ENCODE measurements around the gene GLB1L3.
"Not testable (repeated sequence)": the region's sequence is repeated elsewhere in the genome, so short reads cannot be mapped to it uniquely, and the experiment has no call there.

GLB1L3 gene

DNA sequence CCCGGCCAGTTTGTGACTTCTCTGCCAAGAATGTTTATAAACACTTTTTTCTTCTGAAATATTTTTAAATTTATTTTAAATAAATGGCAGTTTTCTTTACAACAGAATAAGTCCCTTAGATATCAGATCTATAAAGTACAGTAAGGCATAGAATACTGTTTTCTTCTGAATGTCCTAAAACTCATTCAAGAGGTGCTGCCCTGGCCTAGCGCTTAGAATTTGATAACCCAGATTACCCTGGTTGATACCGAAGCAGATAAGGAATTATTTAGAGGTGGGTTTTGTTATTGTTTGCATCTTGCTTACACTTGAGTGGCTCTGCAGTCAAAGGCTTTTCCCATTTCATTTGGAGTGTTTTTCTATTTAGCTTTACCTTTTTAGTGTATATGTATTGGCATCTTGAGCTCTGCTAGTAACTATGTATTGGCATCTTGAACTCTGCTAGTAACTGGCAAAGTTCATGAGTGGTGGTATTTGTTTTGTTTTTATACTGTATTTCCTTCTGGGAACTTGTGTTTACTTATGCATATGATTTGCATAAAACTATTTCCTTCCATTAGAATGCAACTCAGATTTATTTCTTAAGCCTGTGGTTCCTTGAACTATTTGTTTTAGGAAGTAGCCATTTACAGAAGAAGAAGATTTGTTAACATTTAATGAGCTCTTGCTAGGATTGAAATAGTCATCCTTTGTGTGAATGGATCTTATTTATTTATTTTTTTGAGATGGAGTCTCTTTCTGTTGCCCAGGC is 21.6 kb upstream of the GLB1L3 start:
- DNase-seq (no peak), ATAC-seq (replicated peaks) (no peak)
- Mint-ChIP-seq H3K9me3 (no peaks in the 10 kb centered on the region), H3K36me3 (ENCODE audit: insufficient read depth) (peaks cover 9% of the 10 kb centered on the region), H3K27ac (peak overlapping the region; percentile 84 to 95), H3K4me3 (peak overlapping the region; percentile 94 to 99), H3K27me3 (no peaks in the 10 kb centered on the region), H3K4me1 (ENCODE audit: low read depth in 2 of 2) (peaks cover 21 to 39% of the 10 kb centered on the region in 2 donors)

- not testable (repeated sequence) for H3K27me3 Mint-ChIP-seq; DNase-seq; H3K9me3 Mint-ChIP-seq; ATAC-seq (replicated peaks); H3K27ac Mint-ChIP-seq; H3K36me3 Mint-ChIP-seq (ENCODE audit: insufficient read depth)
- peak overlapping the region in 1 of 2 donors; percentile 99 for H3K4me3 Mint-ChIP-seq
- H3K4me1 Mint-ChIP-seq (ENCODE audit: low read depth in 2 of 2), result peaks cover 21 to 39% of the 10 kb centered on the region in 2 donors
Observed at GRCh38 chr11:134255184-134255561, 21.0 kb upstream of the GLB1L3 start.

DNA sequence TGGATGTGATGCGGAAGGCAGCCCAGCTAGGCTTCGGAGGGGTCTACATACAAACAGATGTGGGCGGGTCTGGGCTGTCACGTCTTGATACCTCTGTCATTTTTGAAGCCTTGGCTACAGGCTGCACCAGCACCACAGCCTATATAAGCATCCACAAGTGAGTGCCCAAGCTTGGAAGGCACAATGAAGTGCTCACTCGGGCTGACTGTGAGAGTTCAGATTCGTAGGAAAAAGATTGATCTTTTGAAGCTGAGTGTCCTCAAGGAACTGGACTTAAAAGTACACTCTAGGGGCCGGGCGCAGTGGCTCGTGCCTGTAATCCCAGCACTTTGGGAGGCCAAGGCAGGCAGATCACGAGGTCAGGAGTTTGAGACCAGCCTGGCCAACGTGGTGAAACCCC is 19.1 kb upstream of the GLB1L3 start:
- H3K4me3 Mint-ChIP-seq, result no peak overlapping the region
- ATAC-seq (replicated peaks) (no peak), DNase-seq (no peak)
- peaks cover 16% of the 10 kb centered on the region for H3K36me3 Mint-ChIP-seq (ENCODE audit: insufficient read depth)
- H3K4me1 Mint-ChIP-seq (ENCODE audit: low read depth in 2 of 2), result peaks cover 23 to 34% of the 10 kb centered on the region in 2 donors
- no peak overlapping the region for H3K27ac Mint-ChIP-seq
- no peaks in the 10 kb centered on the region for H3K27me3 Mint-ChIP-seq
- H3K9me3 Mint-ChIP-seq, result no peaks in the 10 kb centered on the region

DNA sequence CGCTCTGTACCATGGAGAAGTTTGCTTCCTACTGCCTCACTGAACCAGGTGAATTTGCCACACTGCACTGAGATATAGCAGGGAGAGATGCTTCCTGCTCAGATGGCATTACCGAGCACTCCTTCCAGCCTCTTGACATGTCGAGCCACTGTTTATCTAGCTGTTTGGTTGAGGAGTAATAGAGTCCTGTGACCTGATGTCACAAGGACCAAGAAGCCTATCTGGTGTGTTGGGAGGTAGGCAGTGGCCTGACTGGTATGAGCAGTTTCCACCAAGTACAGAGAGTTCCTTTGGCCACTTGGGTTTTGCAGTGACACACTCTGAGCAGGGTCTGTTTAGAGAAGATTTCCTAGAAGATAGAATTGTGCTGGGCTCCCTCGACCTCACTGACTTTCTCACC is 17.6 kb upstream of the GLB1L3 start:
- Mint-ChIP-seq H3K9me3 (no peaks in the 10 kb centered on the region), H3K27ac (no peak overlapping the region), H3K4me1 (ENCODE audit: low read depth in 2 of 2) (peaks cover 14 to 24% of the 10 kb centered on the region in 2 donors), H3K4me3 (no peak overlapping the region), H3K36me3 (ENCODE audit: insufficient read depth) (peaks cover 19% of the 10 kb centered on the region), H3K27me3 (no peaks in the 10 kb centered on the region)
- DNase-seq, result no peak
- no peak for ATAC-seq (replicated peaks)

DNA sequence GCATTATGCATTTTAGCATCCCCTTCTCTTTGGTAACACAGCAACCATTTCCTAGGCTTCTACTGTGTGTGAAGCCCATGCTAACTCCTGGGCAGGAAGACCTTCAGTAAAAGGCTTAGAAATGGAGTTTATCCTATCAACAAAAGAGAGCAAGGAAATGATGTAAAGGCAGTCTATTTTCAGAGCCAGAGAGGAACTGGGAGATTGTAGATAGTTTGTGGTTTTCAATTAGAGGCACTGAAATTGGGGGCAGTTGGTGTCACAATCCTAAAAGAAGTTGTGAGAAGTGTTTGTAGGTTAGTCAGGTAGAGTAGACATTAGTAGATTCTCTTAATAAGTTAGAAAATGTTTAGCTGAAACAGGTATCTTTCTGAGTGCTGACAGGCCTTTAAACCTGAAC is 15.7 kb upstream of the GLB1L3 start:
- H3K36me3 Mint-ChIP-seq (ENCODE audit: insufficient read depth), result peaks cover 26% of the 10 kb centered on the region
- no peaks in the 10 kb centered on the region for H3K9me3 Mint-ChIP-seq
- no peak for ATAC-seq (replicated peaks)
- DNase-seq, result no peak
- H3K27me3 Mint-ChIP-seq, result no peaks in the 10 kb centered on the region
- H3K4me3 Mint-ChIP-seq, result no peak overlapping the region
- no peak overlapping the region for H3K27ac Mint-ChIP-seq
- H3K4me1 Mint-ChIP-seq (ENCODE audit: low read depth in 2 of 2), result peaks cover 8 to 9% of the 10 kb centered on the region in 2 donors

- Mint-ChIP-seq H3K4me1 (ENCODE audit: low read depth in 2 of 2) (peaks cover 4 to 7% of the 10 kb centered on the region in 2 donors), H3K27me3 (no peaks in the 10 kb centered on the region), H3K4me3 (no peak overlapping the region), H3K9me3 (no peaks in the 10 kb centered on the region), H3K27ac (no peak overlapping the region), H3K36me3 (ENCODE audit: insufficient read depth) (peaks cover 26% of the 10 kb centered on the region)
- DNase-seq (no peak), ATAC-seq (replicated peaks) (no peak)
Observed at GRCh38 chr11:134260983-134261382, 15.2 kb upstream of the GLB1L3 start.

- Mint-ChIP-seq H3K9me3 (no peaks in the 10 kb centered on the region), H3K36me3 (ENCODE audit: insufficient read depth) (peaks cover 21% of the 10 kb centered on the region), H3K27me3 (no peaks in the 10 kb centered on the region), H3K4me3 (no peak overlapping the region), H3K4me1 (ENCODE audit: low read depth in 2 of 2) (peaks cover 3 to 7% of the 10 kb centered on the region in 2 donors), H3K27ac (peak overlapping the region in 1 of 2 donors; percentile 16)
- peak; percentile 14 to 23 (median 22) for DNase-seq
- peak; percentile 63 for ATAC-seq (replicated peaks)
Observed at GRCh38 chr11:134261626-134262488, 14.3 kb upstream of the GLB1L3 start.

DNA sequence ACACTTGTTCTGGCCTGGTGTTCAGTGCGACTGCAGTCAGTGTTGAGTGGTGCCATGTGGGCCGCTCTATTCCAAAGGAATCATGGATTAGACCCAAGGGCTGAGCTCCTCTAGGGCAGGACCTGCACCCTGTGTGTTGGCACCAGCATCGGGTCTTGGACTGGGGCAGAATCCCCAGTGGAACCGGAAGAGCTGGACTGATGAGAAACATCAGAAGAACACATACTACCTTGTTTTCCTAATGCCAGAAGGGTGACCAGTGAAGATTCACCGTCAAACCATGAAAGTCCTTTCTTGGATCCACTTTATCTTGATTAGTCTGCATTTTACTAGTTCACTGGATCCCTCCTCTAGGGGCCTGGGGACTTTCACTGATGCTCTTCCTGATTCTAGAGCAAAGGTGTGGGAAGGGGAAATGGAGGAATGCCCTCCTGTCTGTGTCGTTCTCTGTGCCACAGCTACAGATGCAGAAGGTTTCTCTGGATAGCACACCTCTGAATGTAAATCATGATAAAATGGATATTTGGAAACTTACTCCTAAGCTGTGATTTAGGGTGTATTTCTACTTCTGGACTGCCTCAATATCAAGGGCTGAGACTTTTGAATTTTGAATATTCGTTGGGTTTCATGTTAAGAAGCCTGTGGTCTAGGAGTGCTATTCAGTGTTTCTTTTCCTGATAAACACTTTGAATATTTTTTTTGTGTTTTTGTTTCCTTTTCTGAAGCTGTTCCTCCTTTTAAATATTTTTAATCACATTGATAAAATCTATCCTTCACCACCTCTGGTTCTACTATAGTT is 11.0 kb upstream of the GLB1L3 start:
- ATAC-seq (replicated peaks) (no peak), DNase-seq (no peak)
- Mint-ChIP-seq H3K27ac (peak overlapping the region in 1 of 2 donors; percentile 49), H3K36me3 (ENCODE audit: insufficient read depth) (peaks cover 18% of the 10 kb centered on the region), H3K9me3 (no peaks in the 10 kb centered on the region), H3K4me3 (no peak overlapping the region), H3K4me1 (ENCODE audit: low read depth in 2 of 2) (peaks cover 11 to 14% of the 10 kb centered on the region in 2 donors), H3K27me3 (no peaks in the 10 kb centered on the region)

DNA sequence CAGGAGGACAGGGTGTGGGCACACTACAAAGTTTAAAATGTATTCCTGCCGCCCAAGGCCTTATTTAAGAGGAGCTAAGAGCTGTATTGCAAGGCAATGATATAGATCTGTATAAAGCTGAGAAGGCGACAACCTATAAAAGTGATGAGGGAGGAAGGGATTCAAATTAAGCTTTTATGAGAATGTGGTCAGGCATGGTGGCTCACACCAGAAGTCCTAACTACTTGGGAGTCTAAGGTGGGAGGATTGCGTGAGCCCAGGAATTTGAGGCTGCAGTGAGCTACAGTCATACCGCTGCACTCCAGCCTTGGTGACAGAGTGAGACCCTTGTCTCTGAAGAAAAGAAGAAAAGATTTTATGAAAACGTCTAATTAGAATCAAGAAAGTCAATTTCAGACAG is 9.7 kb upstream of the GLB1L3 start:
- Mint-ChIP-seq H3K36me3 (ENCODE audit: insufficient read depth) (peaks cover 22% of the 10 kb centered on the region), H3K4me1 (ENCODE audit: low read depth in 2 of 2) (peaks cover 22 to 24% of the 10 kb centered on the region in 2 donors), H3K27me3 (peaks cover 0 to 4% of the 10 kb centered on the region in 2 donors), H3K4me3 (no peak overlapping the region), H3K9me3 (no peaks in the 10 kb centered on the region), H3K27ac (peak overlapping the region in 1 of 2 donors; percentile 19)
- DNase-seq (no peak), ATAC-seq (replicated peaks) (no peak)

- Mint-ChIP-seq H3K9me3 (no peaks in the 10 kb centered on the region), H3K27ac (peak overlapping the region in 1 of 2 donors; percentile 19), H3K36me3 (ENCODE audit: insufficient read depth) (peaks cover 18% of the 10 kb centered on the region), H3K27me3 (peaks cover 0 to 8% of the 10 kb centered on the region in 2 donors), H3K4me3 (no peak overlapping the region), H3K4me1 (ENCODE audit: low read depth in 2 of 2) (peaks cover 21 to 23% of the 10 kb centered on the region in 2 donors)
- DNase-seq (no peak), ATAC-seq (replicated peaks) (no peak)
Observed at GRCh38 chr11:134266841-134267251, 9.3 kb upstream of the GLB1L3 start.

GRCh38 chr11:134267461-134267860 is 8.7 kb upstream of the GLB1L3 start:
- ATAC-seq (replicated peaks) (no peak), DNase-seq (no peak)
- Mint-ChIP-seq H3K27me3 (peaks cover 0 to 12% of the 10 kb centered on the region in 2 donors), H3K4me3 (no peak overlapping the region), H3K36me3 (ENCODE audit: insufficient read depth) (peaks cover 14% of the 10 kb centered on the region), H3K4me1 (ENCODE audit: low read depth in 2 of 2) (peaks cover 19 to 21% of the 10 kb centered on the region in 2 donors), H3K9me3 (no peaks in the 10 kb centered on the region), H3K27ac (no peak overlapping the region)

DNA sequence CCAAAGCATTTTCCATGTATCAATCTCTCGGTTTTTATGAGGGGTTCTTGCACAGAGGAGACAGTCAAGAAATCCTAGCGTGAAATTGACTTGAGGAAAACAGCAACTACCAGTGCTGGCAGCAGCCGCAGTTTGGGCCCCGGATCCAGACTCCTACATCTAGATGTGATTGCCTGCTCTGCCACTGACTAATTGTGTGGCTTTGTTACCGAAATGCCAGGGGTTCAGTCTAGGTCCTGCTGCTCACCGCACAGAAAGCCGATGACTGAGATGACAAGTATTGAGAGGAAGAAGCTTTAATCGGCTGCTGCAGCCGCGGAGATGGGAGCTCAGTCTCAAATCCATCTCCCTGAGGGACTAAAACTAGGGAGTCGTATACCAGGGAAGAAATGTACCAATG is 8.2 kb upstream of the GLB1L3 start:
- ATAC-seq (replicated peaks) (no peak), DNase-seq (no peak)
- Mint-ChIP-seq H3K9me3 (no peaks in the 10 kb centered on the region), H3K4me1 (ENCODE audit: low read depth in 2 of 2) (peaks cover 21% of the 10 kb centered on the region in 2 donors), H3K36me3 (ENCODE audit: insufficient read depth) (peaks cover 14% of the 10 kb centered on the region), H3K27me3 (peaks cover 0 to 17% of the 10 kb centered on the region in 2 donors), H3K4me3 (no peak overlapping the region), H3K27ac (peak overlapping the region in 1 of 2 donors; percentile 7)

- Mint-ChIP-seq H3K27me3 (peaks cover 0 to 17% of the 10 kb centered on the region in 2 donors), H3K4me3 (peak overlapping the region; percentile 53 to 63), H3K36me3 (ENCODE audit: insufficient read depth) (peaks cover 6% of the 10 kb centered on the region), H3K9me3 (no peaks in the 10 kb centered on the region), H3K27ac (peak overlapping the region in 1 of 2 donors; percentile 67), H3K4me1 (ENCODE audit: low read depth in 2 of 2) (peaks cover 24 to 31% of the 10 kb centered on the region in 2 donors)
- ATAC-seq (replicated peaks), result peak; percentile 69
- DNase-seq, result peak in 2 of 3 experiments; percentile 6 to 11
Observed at GRCh38 chr11:134270250-134270714, 5.9 kb upstream of the GLB1L3 start.
